HepG2 (cell line): ENCODE measurements around the gene TCF7L2. TPM values are rescaled to one million over a fixed set of nuclear protein-coding genes. Genes with fewer than 3 reads are reported as not detected.

ENCODE experiments used
- ARNT ChIP-seq: fragments of 450-650 bp; IDR thresholded peaks from 2 replicates; pipeline ENCODE4 v1.6.1; 2017
- HMGXB3 ChIP-seq: sonication (generic); formaldehyde crosslinking; IDR thresholded peaks from 2 replicates; pipeline ENCODE4 v1.4.0; 2020; ENCODE audit warnings: missing genetic modification reagents, borderline replicate concordance
- ISL2 ChIP-seq: sonication (generic); formaldehyde crosslinking; IDR thresholded peaks from 2 replicates; pipeline ENCODE4 v1.5.0; 2020; ENCODE audit warnings: missing genetic modification reagents
- MEIS1 ChIP-seq: sonication (generic); formaldehyde crosslinking; IDR thresholded peaks from 2 replicates; pipeline ENCODE4 v1.9.0; 2021; ENCODE audit warnings: mild to moderate bottlenecking, missing genetic modification reagents, moderate library complexity, borderline replicate concordance
- PHB2 ChIP-seq: fragments of 450-650 bp; IDR thresholded peaks from 2 replicates; pipeline ENCODE4 v1.6.1; 2018; ENCODE audit not compliant: partially characterized antibody
- SIN3A ChIP-seq: IDR thresholded peaks from 2 replicates; pipeline ENCODE4 v1.6.1; 2011; ENCODE audit warnings: low read depth, mild to moderate bottlenecking, control low read depth, low read length, borderline replicate concordance
- TIGD3 ChIP-seq: sonication (generic); formaldehyde crosslinking; IDR thresholded peaks from 2 replicates; pipeline ENCODE4 v1.5.1; 2020; ENCODE audit warnings: mild to moderate bottlenecking, missing genetic modification reagents, borderline replicate concordance
- ZBTB4 ChIP-seq: sonication (generic); formaldehyde crosslinking; IDR thresholded peaks from 2 replicates; pipeline ENCODE4 v1.4.0; 2020; ENCODE audit warnings: missing genetic modification reagents, mild to moderate bottlenecking, borderline replicate concordance
- ZC3H4 ChIP-seq: sonication (generic); formaldehyde crosslinking; IDR thresholded peaks from 2 replicates; pipeline ENCODE4 v1.4.0; 2020; ENCODE audit warnings: missing genetic modification reagents, borderline replicate concordance
- ZKSCAN8 ChIP-seq: IDR thresholded peaks from 2 replicates; pipeline ENCODE4 v1.6.1; 2016; ENCODE audit warnings: borderline replicate concordance, missing genetic modification reagents, missing compliant biosample characterization
- ZNF367 ChIP-seq: sonication (generic); formaldehyde crosslinking; IDR thresholded peaks from 2 replicates; pipeline ENCODE4 v1.4.0; 2020; ENCODE audit warnings: missing genetic modification reagents, borderline replicate concordance
- ZNF512 ChIP-seq: sonication (generic); formaldehyde crosslinking; IDR thresholded peaks from 2 replicates; pipeline ENCODE4 v1.4.0; 2020; ENCODE audit warnings: mild to moderate bottlenecking, missing genetic modification reagents
- ZNF614 ChIP-seq: IDR thresholded peaks from 2 replicates; pipeline ENCODE4 v1.6.1; 2018; ENCODE audit warnings: missing biosample characterization, missing genetic modification reagents, inconsistent platforms, borderline replicate concordance
- ZNF816 ChIP-seq: sonication (generic); formaldehyde crosslinking; IDR thresholded peaks from 2 replicates; pipeline ENCODE4 v1.8.0; 2022; ENCODE audit warnings: missing genetic modification reagents, mild to moderate bottlenecking, borderline replicate concordance
- ZSCAN5A ChIP-seq: sonication (generic); formaldehyde crosslinking; IDR thresholded peaks from 2 replicates; pipeline ENCODE4 v1.8.0; 2022; ENCODE audit warnings: mild to moderate bottlenecking, missing genetic modification reagents, borderline replicate concordance
- polyA plus RNA-seq, 8 experiments: library from polyadenylated mRNA; depleted of rRNA in 3 of 8; stranded (reverse) in 7 of 8; unstranded in 1 of 8; fragments of >200 nt; fragmentation: Illumina TruSeq in 4 of 8; extraction: Trizol in 4 of 8; gene quantifications; 2 replicates each; pipeline versions ENCODE4 v1.2.1 to v1.2.3, GENCODE V29; 2011 to 2016; ENCODE audit warnings: low read depth in 4 of 8, missing spikeins in 1 of 8, mixed read lengths in 1 of 8; ENCODE audit not compliant: insufficient read depth in 1 of 8
- total RNA-seq, 5 experiments: library from RNA; depleted of rRNA; stranded (reverse); fragments of >200 nt; fragmentation: Illumina TruSeq; extraction: Trizol; gene quantifications; 2 replicates each; pipeline ENCODE4 v1.2.3, GENCODE V29; 2016; ENCODE audit warnings: low read depth in 1 of 5

The TCF7L2 gene
- total and polyA plus RNA-seq, 2 of the 13 experiments (the other 11 are each of a cell fraction or from before 2014, with no cell fraction given) = 3.9 to 13.7 TPM

GRCh38 chr10:113007343-113007771, 57.3 kb downstream of the TCF7L2 start (continued):
- TF ChIP-seq ZSCAN5A (no peak), PHB2 (no peak), HMGXB3 (CRISPR knock-in tag) (peak; percentile 73), ZKSCAN8 (CRISPR knock-in tag) (peak; percentile 55; the same call in 1 of the 2 replicates), ZNF614 (CRISPR knock-in tag) (peak; percentile 76; the same call in 1 of the 2 replicates), ZNF512 (CRISPR knock-in tag) (no peak), ISL2 (CRISPR knock-in tag) (peak; percentile 96), ZBTB4 (CRISPR knock-in tag) (no peak), MEIS1 (CRISPR knock-in tag) (peak; percentile 47; the same call in 1 of the 2 replicates), TIGD3 (no peak), ARNT (no peak), ZC3H4 (CRISPR knock-in tag) (no peak), ZNF816 (CRISPR knock-in tag) (peak; percentile 59; the same call in 1 of the 2 replicates), SIN3A (0 out of 2 replicates have a peak, but pooled peaks have one; percentile 58), ZNF367 (CRISPR knock-in tag) (no peak)
